Prostate gland (tissue), 2 donors: ENCODE measurements around the gene MITF. TPM values are rescaled to one million over a fixed set of nuclear protein-coding genes. Genes with fewer than 3 reads are reported as not detected.
"Not testable (repeated sequence)": the region's sequence is repeated elsewhere in the genome, so short reads cannot be mapped to it uniquely, and the experiment has no call there.

ENCODE experiments used
- DNase-seq: peaks from one replicate; pipeline ENCODE4 v3.0.0-alpha.2; 2019; ENCODE audit warnings: low spot score
- H3K27ac ChIP-seq, 2 donors: fragments of 200-600 bp; sonication (generic); 2 replicates each; pipeline ENCODE4 v1.5.1; 2017 to 2019
- H3K27me3 ChIP-seq: fragments of 200-600 bp; sonication (generic); replicated peaks from 2 replicates; pipeline ENCODE4 v1.5.1; 2019; ENCODE audit not compliant: insufficient read depth
- H3K36me3 ChIP-seq, 2 donors: fragments of 200-600 bp; sonication (generic); 1 replicate in 1 of 2; 2 replicates in 1 of 2; pipeline versions ENCODE4 v1.5.1 to v1.8.1; 2017 to 2019
- H3K4me1 ChIP-seq: fragments of 200-600 bp; sonication (generic); replicated peaks from 2 replicates; pipeline ENCODE4 v1.5.1; 2019
- H3K4me3 ChIP-seq, 2 donors: fragments of 200-600 bp; sonication (generic); 2 replicates each; pipeline ENCODE4 v1.5.1; 2017 to 2019
- H3K9me3 ChIP-seq: fragments of 200-600 bp; sonication (generic); 2 replicates; pipeline ENCODE4 v1.5.1; 2017
- POLR2A ChIP-seq: fragments of 450-650 bp; IDR thresholded peaks from one replicate; pipeline ENCODE4 v1.6.1; 2016; ENCODE audit warnings: antibody characterized with exemption, mild to moderate bottlenecking
- POLR2AphosphoS5 ChIP-seq: sonication (generic); formaldehyde crosslinking; IDR thresholded peaks from one replicate; pipeline ENCODE4 v1.6.1; 2017; ENCODE audit warnings: antibody characterized with exemption
- WGBS: methylation state at CpG from one replicate; pipeline ENCODE4 v1.1.5; 2018; 5-methylcytosine and 5-hydroxymethylcytosine counted together
- intact Hi-C: fragments of 100-400 bp; cut with DNase I; formaldehyde crosslinking; loops from one replicate; pipeline ENCODE4 v1.14.2; 2022
- total RNA-seq, 2 donors: library from RNA; depleted of rRNA; stranded (reverse); fragments of >200 nt; gene quantifications; one replicate each; pipeline ENCODE4 v1.1.0, GENCODE V29; 2016
- TF ChIP-seq, protein P1 (sequence below), 4 experiments: fragments of 200-600 bp in 2 of 4; fragments of 450-650 bp in 2 of 4; sonication (generic) in 2 of 4; IDR thresholded peaks; 1 replicate in 3 of 4; 2 replicates in 1 of 4; pipeline ENCODE4 v1.5.1; 2016 to 2019; ENCODE audit warnings: antibody characterized with exemption in 4 of 4, mild to moderate bottlenecking in 2 of 4, moderate library complexity in 2 of 4

Gene MITF
- total RNA-seq, 2 donors from 2014 or later, result 7.7 to 17.6 TPM

DNA sequence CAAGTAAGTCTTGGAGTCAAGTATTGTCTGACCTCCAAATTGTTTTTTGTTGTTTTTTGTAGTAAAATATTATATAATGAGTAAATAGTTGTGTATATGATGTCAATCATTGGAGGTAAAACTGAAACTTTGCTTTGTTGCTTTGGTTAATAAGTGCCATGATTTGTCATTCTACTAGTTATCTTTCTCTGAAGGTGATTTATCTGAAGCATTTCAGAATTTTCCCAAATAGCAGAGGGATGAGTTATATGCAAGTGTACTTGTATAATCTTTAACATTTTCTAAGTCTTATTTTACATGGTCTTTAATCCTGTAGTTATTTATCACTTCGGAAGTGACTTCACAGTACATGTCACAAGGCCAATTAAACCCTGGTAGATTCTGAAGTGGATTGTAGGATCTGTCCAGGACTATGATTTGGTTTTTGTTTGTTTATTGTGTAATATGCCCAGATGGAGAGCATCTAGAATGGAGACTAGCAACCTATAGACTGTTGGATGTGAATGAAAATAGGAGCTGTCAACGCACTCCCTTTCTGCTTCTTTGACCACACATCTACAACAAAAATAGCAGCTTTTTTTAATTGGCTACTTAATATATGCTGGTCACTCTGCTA is 167.2 kb downstream of the MITF start:
- Histone ChIP-seq H3K36me3 (no peaks in the 10 kb centered on the region), H3K9me3 (no peaks in the 10 kb centered on the region), H3K4me3 (no peak overlapping the region), H3K27ac (no peak overlapping the region), H3K4me1 (no peaks in the 10 kb centered on the region), H3K27me3 (no peaks in the 10 kb centered on the region)
- intact Hi-C loops, result no loop called here
- no peak for TF ChIP-seq POLR2A
- no peak for TF ChIP-seq POLR2AphosphoS5
- TF ChIP-seq, protein P1, sequence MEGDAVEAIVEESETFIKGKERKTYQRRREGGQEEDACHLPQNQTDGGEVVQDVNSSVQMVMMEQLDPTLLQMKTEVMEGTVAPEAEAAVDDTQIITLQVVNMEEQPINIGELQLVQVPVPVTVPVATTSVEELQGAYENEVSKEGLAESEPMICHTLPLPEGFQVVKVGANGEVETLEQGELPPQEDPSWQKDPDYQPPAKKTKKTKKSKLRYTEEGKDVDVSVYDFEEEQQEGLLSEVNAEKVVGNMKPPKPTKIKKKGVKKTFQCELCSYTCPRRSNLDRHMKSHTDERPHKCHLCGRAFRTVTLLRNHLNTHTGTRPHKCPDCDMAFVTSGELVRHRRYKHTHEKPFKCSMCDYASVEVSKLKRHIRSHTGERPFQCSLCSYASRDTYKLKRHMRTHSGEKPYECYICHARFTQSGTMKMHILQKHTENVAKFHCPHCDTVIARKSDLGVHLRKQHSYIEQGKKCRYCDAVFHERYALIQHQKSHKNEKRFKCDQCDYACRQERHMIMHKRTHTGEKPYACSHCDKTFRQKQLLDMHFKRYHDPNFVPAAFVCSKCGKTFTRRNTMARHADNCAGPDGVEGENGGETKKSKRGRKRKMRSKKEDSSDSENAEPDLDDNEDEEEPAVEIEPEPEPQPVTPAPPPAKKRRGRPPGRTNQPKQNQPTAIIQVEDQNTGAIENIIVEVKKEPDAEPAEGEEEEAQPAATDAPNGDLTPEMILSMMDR (IDR thresholded peaks at IDR 0.05), result no peak
- 98% methylated on average over 2 of the region's 2 CpGs for WGBS
- no peak for DNase-seq

DNA sequence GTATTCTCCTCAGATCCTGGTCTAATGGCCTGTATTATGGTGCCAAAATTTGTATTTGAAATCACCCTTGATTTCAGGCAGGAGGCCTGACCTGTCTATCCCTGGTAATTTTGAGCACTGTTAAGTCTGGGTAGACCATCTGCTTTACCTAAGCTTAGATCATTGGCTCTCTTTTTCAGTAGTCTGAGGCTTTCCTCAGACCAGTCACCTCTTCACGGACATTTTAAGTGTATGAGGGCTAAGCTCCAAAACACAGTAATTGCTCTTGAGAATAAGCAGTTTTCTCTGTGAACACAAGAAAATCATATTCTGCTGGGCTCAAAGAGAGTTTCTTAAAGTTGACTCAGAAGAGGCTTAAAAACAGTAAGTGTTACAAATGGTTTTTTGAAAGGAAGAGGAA is 168.3 kb downstream of the MITF start:
- intact Hi-C loops, result no loop called here
- no peak overlapping the region for H3K27ac ChIP-seq
- TF ChIP-seq POLR2A (no peak), POLR2AphosphoS5 (no peak)
- TF ChIP-seq, protein P1 (IDR thresholded peaks at IDR 0.05), result no peak
- no peaks in the 10 kb centered on the region for H3K36me3 ChIP-seq
- 68% methylated on average over 1 of the region's 1 CpG for whole genome bisulfite sequencing
- H3K4me3 ChIP-seq, result no peak overlapping the region
- H3K27me3 ChIP-seq, result no peaks in the 10 kb centered on the region
- no peak for DNase-seq
- H3K9me3 ChIP-seq, result no peaks in the 10 kb centered on the region
- H3K4me1 ChIP-seq, result no peaks in the 10 kb centered on the region

GRCh38 chr3:69909859-69910258 is 170.6 kb downstream of the MITF start:
- H3K4me1 ChIP-seq, H3K4me3 ChIP-seq, DNase-seq, H3K9me3 ChIP-seq, H3K27me3 ChIP-seq, H3K27ac ChIP-seq, H3K36me3 ChIP-seq, intact Hi-C loops: not testable (repeated sequence)

DNA sequence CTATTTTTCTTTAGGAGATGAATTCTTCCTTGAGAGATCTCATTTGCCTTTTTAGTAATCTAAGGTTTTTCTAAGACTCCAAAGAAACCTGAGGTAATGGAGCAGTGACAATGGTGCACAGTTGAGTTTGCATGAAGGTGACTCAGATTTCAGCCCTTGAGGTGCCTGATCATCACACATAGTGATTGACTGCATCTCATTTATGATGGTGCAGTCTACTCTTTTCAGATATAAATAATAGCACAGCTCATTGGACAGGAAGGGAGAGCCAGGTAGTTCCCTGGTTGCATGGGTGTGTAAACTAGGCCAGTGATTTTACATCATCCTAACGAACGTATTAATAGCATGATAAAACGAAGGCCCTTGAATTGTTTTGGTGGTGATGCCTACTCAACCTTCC is 174.2 kb downstream of the MITF start:
- H3K36me3 ChIP-seq, result no peaks in the 10 kb centered on the region
- no peak overlapping the region for H3K27ac ChIP-seq
- no peaks in the 10 kb centered on the region for H3K4me1 ChIP-seq
- TF ChIP-seq POLR2AphosphoS5 (no peak), POLR2A (no peak)
- TF ChIP-seq, protein P1 (IDR thresholded peaks at IDR 0.05), result no peak
- WGBS, result 92% methylated on average over 3 of the region's 3 CpGs
- no peaks in the 10 kb centered on the region for H3K27me3 ChIP-seq
- no peak overlapping the region for H3K4me3 ChIP-seq
- intact Hi-C loops, result no loop called here
- no peaks in the 10 kb centered on the region for H3K9me3 ChIP-seq
- no peak for DNase-seq

- no peak overlapping the region for H3K4me3 ChIP-seq
- no peaks in the 10 kb centered on the region for H3K9me3 ChIP-seq
- TF ChIP-seq, protein P1 (IDR thresholded peaks at IDR 0.05), result no peak
- TF ChIP-seq POLR2AphosphoS5 (no peak), POLR2A (no peak)
- no peak overlapping the region for H3K27ac ChIP-seq
- intact Hi-C loops, result no loop called here
- WGBS, result 96% methylated on average over 4 of the region's 4 CpGs
- no peaks in the 10 kb centered on the region for H3K4me1 ChIP-seq
- no peaks in the 10 kb centered on the region for H3K27me3 ChIP-seq
- DNase-seq, result no peak
- no peaks in the 10 kb centered on the region for H3K36me3 ChIP-seq
Observed at GRCh38 chr3:69914395-69914794, 175.1 kb downstream of the MITF start.
